Subcutaneous adipose tissue (tissue), 4 donors: ENCODE measurements around the gene IL1R1. TPM values are rescaled to one million over a fixed set of nuclear protein-coding genes. Genes with fewer than 3 reads are reported as not detected.

Experiments used
- total RNA-seq, 4 donors: library from RNA; depleted of rRNA; stranded (reverse); fragments of >200 nt; gene quantifications; one replicate each; pipeline ENCODE4 v1.1.0, GENCODE V29; 2016
- TF ChIP-seq, protein P1 (sequence below): fragments of 450-650 bp; IDR thresholded peaks from one replicate; pipeline ENCODE4 v1.5.1; 2016; ENCODE audit warnings: low read depth, mild to moderate bottlenecking, control low read depth, antibody characterized with exemption, moderate library complexity

Gene IL1R1
- total RNA-seq, 4 donors from 2014 or later: 159 to 381 (median 193) TPM

DNA sequence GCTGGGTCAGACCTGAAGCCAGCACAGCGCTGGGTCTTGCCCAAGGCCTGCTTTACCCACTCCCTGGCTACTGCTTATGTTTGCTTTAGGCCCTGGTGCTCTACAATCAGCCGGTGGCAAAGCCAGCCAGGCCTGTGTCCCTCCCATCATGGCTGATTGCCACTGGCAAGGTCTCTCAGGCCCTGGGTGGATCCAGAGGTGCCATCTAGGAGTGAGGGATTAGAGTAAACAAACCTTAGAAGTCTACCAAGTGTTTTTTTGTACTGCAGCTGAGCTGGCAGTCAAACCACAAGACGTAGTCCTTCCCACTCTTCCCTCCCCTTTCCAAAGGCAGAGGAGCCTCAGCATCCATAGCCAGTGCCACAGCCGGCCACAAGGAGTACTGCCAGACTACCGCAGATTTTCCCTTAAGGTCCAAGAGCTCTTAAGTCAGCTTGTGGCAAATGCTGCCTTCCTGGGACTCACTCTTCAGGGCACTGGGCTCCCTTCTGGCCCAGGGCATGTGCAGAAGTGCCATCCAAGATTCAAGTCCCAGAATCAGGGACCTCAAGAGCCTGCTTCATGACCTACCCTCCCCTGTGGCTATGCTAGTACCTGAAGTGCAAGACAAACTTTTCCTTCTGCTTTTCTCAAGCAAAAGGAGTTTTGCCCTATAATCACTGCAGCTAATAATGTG lies 64.3 kb downstream of the IL1R1 start:
- TF ChIP-seq, protein P1, sequence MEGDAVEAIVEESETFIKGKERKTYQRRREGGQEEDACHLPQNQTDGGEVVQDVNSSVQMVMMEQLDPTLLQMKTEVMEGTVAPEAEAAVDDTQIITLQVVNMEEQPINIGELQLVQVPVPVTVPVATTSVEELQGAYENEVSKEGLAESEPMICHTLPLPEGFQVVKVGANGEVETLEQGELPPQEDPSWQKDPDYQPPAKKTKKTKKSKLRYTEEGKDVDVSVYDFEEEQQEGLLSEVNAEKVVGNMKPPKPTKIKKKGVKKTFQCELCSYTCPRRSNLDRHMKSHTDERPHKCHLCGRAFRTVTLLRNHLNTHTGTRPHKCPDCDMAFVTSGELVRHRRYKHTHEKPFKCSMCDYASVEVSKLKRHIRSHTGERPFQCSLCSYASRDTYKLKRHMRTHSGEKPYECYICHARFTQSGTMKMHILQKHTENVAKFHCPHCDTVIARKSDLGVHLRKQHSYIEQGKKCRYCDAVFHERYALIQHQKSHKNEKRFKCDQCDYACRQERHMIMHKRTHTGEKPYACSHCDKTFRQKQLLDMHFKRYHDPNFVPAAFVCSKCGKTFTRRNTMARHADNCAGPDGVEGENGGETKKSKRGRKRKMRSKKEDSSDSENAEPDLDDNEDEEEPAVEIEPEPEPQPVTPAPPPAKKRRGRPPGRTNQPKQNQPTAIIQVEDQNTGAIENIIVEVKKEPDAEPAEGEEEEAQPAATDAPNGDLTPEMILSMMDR: no peak

DNA sequence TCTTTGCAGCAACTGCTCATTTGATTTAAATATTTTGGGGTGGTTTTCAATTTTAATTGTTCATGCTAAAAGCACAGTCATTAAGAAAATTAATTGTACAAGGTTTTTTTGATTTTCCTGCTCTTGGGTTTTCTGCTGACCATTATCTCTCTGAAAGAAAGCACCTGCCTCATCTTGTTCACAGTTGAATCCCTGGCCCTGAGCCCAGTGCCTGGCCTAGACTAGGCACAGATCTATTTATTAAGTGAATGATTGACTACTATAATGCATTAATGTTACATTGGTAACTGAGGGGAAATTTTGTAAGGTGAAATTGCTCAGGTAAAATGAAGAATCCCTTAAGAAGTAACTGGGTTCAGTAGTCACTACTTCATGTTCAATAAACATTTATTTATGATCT lies 66.2 kb downstream of the IL1R1 start:
- TF ChIP-seq, protein P1: no peak

DNA sequence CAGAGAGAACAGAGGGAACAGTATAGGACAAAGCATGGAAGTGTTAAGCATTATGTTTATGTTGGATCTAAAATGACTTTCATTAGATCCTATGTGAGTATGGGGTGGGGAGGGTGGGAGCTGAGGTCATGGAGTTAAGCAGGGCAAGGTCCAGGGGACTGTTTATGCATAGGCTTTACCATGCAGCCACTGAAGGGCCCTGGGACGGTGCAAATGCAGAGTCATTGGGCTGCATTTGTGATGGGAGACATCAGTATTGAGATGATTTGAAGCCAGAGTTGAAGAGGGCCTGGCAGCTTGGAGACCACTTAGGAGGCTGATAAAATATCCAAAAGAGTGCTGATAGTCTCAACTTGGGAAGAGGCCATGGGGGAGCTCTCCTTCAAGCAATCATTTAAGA lies 66.9 kb downstream of the IL1R1 start:
- TF ChIP-seq, protein P1: no peak

DNA sequence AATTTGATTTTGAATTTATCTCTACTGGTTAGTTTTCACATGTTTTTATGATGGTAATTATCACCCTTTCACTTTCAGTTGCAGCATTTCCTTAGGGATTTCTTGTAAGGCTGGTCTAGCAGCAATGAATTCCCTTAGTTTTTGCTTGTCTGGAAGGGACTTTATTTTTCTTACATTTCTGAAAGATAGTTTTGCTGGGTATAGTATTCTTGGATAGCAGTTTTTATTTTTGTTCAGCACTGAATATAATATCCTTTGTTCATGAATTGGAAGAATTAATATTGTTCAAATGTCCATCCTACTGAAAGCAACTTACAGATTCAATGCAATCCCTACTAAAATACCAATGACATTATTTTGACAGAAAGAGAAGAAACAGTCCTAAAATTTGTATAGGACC lies 74.5 kb downstream of the IL1R1 start:
- TF ChIP-seq, protein P1: no peak

DNA sequence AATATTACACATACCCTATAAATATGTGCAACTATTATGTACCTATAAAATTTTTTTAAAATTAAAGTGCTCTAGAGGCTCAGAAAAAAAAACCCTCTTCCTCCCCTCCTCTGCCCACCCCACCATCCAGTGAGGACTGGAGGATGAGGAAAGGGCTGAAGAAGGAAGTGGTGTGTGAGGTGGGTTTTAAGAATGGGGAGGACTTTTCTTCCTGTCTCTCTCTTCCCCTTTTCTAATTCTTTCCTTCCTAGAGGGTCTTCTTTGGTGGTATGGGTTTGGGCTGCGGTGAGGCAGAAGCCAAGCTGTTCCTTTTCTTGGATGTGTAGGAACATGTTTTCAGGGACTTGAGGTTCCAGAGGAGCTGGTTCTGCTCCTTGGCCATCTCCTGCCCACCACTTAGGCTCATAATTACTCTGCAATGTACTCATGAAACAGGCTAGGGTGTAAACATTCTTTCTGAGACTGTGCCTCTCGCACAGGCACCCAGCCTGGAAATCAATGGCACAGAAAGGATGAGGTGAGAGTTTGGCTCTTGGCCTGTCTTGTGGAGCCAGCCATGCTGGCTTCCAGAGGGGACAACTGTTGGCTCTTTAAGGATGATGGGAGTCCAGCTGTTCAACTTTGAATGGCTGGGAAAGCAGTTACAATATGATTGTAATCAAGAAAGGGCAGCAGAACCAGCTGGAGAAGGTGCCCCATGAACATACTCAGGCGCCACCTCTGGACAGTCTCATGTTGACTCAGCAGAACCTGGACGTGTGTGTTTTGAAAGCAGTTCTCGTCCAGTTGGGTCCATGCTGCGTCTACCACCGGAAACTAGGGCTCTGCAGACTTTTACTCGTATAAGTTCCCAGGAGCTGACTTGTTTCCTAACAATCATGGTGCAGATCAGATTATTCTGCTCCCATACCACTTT lies 82.5 kb downstream of the IL1R1 start:
- TF ChIP-seq, protein P1: no peak

DNA sequence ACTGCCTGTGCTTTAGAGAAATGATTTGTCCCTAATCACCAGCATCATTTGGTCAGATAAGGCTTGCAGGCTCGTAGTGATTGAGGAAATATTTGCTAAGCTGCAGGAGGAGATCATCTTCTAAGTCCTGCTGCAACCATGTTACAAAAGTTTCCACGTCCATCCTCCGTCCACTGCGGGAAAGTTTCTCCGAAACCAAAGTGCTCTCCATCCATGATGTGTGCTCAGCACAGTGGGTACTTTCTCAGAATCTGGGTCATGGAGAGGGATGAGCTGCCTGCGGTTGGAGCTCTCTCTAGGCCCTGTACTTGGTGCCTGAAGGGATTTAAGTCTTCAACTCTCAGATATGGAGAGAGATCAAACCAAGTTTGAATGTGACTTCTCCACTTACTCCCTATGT lies 83.6 kb downstream of the IL1R1 start:
- TF ChIP-seq, protein P1: no peak

DNA sequence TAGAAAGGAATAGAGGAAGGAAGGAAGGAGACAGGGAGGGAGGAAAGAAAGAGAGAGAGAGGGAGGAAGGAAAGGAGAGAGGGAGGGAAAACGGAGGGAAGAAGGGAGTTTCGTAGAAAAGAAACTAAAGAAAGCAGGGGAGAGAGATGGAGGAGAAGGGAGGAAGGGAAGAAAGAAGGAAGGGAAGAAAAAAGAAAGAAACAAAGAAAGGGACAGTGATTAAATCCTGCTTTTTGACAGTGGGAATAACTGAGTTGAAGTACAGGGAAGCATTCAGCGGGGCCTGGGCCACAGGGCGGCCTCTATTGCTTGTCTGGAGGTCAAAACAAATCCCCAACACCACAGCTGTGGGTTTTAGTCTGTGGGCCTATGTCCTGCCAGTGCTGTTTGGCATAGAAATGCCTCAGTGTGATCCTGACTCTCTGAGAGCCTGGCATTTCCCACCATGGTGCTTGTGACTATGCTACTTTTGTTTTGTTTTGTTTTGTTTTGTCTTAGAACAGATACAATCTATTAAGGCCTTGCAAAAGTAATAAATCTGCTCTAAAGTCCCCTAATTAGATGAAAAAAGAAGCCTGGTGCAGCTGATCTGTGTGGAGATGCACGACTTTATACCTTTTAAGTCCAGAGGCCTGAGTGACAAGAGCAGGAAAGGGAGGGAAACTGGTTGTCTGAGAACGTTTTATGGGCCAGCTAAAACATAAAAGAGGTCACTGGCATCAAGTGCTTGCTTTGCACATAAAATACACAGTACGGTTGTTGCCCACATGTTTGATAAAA lies 84.3 kb downstream of the IL1R1 start:
- TF ChIP-seq, protein P1: no peak
